HL-60 (cell line): ENCODE results near the gene PRR20G.

Experiments
- DNase-seq, 2 experiments: peaks; one replicate each; pipeline ENCODE4 v3.0.0-alpha.2; 2010 to 2020; ENCODE audit warnings: low read depth in 1 of 2, low spot score in 1 of 2
- H3K27ac ChIP-seq: fragments of 250-450 bp; sonication (Bioruptor Pico); replicated peaks from 2 replicates; pipeline ENCODE4 v1.5.1; 2020; ENCODE audit warnings: mild to moderate bottlenecking, moderate library complexity
- H3K27me3 ChIP-seq: fragments of 250-450 bp; sonication (Bioruptor Pico); 2 replicates; pipeline ENCODE4 v1.5.1; 2021; ENCODE audit warnings: mild to moderate bottlenecking, moderate library complexity; ENCODE audit not compliant: insufficient read depth, poor library complexity, severe bottlenecking
- H3K4me3 ChIP-seq: replicated peaks from 2 replicates; pipeline ENCODE4 v1.5.1; 2011; ENCODE audit warnings: mild to moderate bottlenecking, control low read depth, low read length; ENCODE audit not compliant: insufficient read depth
- GABPA ChIP-seq: IDR thresholded peaks from 2 replicates; pipeline ENCODE4 v1.6.1; 2012; ENCODE audit warnings: low read depth
- POLR2AphosphoS5 ChIP-seq: IDR thresholded peaks from 2 replicates; pipeline ENCODE4 v1.6.1; 2012; ENCODE audit warnings: low read depth
- SPI1 ChIP-seq: IDR thresholded peaks from 2 replicates; pipeline ENCODE4 v1.6.1; 2012; ENCODE audit warnings: low read depth, mild to moderate bottlenecking, borderline replicate concordance
- TF ChIP-seq, protein P1 (sequence below): IDR thresholded peaks from 2 replicates; pipeline ENCODE4 v1.6.1; 2012; ENCODE audit warnings: low read depth; ENCODE audit not compliant: insufficient replicate concordance
- TF ChIP-seq, protein P2 (sequence below): IDR thresholded peaks from one replicate; pipeline ENCODE4 v1.5.1; 2011; ENCODE audit warnings: low read length, control low read depth, inconsistent platforms; ENCODE audit not compliant: insufficient read depth

Gene PRR20G

DNA sequence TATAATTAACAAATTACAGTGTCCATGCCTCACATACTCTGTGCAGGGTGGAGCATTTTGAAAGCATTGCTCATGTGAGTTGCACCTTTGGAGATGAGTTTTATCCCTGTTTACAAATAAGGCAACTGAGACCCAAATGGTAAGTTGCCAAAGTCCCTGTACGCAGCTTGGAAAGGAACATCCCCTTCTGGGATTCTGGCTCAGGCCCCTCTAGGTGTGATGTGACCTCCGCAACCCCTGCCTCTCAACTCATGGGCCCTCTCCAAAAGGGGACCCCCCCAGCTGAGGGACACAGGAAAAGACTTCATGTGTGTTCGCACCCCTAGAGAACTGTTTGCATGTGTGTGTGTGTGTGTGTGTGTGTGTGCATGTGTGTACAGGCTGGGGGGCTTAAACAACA, 25.3 kb downstream of the PRR20G start:
- no peak for TF ChIP-seq GABPA
- TF ChIP-seq, protein P1, sequence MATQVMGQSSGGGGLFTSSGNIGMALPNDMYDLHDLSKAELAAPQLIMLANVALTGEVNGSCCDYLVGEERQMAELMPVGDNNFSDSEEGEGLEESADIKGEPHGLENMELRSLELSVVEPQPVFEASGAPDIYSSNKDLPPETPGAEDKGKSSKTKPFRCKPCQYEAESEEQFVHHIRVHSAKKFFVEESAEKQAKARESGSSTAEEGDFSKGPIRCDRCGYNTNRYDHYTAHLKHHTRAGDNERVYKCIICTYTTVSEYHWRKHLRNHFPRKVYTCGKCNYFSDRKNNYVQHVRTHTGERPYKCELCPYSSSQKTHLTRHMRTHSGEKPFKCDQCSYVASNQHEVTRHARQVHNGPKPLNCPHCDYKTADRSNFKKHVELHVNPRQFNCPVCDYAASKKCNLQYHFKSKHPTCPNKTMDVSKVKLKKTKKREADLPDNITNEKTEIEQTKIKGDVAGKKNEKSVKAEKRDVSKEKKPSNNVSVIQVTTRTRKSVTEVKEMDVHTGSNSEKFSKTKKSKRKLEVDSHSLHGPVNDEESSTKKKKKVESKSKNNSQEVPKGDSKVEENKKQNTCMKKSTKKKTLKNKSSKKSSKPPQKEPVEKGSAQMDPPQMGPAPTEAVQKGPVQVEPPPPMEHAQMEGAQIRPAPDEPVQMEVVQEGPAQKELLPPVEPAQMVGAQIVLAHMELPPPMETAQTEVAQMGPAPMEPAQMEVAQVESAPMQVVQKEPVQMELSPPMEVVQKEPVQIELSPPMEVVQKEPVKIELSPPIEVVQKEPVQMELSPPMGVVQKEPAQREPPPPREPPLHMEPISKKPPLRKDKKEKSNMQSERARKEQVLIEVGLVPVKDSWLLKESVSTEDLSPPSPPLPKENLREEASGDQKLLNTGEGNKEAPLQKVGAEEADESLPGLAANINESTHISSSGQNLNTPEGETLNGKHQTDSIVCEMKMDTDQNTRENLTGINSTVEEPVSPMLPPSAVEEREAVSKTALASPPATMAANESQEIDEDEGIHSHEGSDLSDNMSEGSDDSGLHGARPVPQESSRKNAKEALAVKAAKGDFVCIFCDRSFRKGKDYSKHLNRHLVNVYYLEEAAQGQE = no peak
- no peak for TF ChIP-seq POLR2AphosphoS5
- no peak for TF ChIP-seq SPI1
- TF ChIP-seq, protein P2, sequence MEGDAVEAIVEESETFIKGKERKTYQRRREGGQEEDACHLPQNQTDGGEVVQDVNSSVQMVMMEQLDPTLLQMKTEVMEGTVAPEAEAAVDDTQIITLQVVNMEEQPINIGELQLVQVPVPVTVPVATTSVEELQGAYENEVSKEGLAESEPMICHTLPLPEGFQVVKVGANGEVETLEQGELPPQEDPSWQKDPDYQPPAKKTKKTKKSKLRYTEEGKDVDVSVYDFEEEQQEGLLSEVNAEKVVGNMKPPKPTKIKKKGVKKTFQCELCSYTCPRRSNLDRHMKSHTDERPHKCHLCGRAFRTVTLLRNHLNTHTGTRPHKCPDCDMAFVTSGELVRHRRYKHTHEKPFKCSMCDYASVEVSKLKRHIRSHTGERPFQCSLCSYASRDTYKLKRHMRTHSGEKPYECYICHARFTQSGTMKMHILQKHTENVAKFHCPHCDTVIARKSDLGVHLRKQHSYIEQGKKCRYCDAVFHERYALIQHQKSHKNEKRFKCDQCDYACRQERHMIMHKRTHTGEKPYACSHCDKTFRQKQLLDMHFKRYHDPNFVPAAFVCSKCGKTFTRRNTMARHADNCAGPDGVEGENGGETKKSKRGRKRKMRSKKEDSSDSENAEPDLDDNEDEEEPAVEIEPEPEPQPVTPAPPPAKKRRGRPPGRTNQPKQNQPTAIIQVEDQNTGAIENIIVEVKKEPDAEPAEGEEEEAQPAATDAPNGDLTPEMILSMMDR = no peak
- H3K27me3 ChIP-seq = no peaks in the 10 kb centered on the region
- DNase-seq = no peak
- no peak overlapping the region for H3K27ac ChIP-seq
- no peak overlapping the region for H3K4me3 ChIP-seq

DNA sequence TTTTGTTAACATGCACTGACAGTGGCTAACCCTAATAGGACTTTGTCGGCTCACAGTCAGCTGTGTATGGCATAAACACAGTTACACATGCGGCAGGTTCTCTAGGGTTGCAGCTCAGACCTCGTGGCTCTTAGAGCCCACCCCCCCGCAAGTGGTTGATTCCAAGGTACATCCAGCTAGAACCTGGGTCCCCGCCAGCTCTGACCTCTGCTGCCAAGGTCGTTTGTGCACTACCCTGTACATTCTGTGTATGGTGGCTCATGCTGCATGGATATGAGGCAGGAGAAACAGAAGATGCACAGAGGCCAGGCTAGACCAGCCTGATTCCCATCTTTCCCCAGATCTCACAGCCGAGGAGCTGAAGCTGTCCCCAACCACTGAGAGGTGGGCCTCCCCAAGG, 25.9 kb downstream of the PRR20G start:
- TF ChIP-seq, protein P2 = no peak
- TF ChIP-seq, protein P1 = no peak
- TF ChIP-seq POLR2AphosphoS5 (no peak), SPI1 (no peak), GABPA (no peak)
- H3K27ac ChIP-seq = no peak overlapping the region
- no peak for DNase-seq
- H3K27me3 ChIP-seq = no peaks in the 10 kb centered on the region
- H3K4me3 ChIP-seq = no peak overlapping the region

DNA sequence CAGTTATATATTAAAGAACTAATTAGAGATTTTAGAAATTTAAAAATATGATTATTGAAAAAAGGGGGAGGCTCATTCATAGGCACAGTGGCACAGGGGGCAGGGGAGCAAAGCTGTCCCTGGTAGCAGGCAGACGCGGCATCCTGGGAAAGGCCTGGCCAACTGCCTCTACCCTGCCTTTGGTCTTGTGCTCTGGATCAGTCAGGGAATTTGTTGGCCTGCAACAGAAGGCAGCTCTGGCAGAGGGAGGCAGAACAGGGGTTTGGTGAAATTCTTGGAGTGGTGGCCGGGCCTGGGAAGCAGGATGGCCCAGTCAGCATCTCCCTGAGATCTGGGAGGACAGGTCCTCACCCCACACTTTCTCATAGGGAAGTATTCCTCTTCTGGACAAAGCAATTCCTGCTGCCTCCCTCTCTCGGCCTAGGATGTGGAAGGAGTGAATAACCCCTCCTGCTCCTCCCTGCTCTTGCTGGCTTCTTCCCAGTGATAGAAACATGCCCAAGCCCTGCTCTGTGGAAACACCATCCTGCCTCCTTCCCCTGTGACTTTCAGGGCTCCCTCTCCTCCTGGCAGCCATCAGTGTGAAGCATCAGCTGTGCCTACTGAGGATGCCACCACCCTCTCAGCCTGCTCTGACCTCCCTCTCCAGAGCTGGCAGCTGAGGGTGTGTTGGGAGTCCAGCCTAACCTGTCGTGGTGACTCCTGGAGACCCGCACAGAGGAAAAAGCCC, 26.9 kb downstream of the PRR20G start:
- TF ChIP-seq GABPA (no peak), SPI1 (no peak), POLR2AphosphoS5 (no peak)
- TF ChIP-seq, protein P2 = no peak
- TF ChIP-seq, protein P1 = no peak
- Histone ChIP-seq H3K4me3 (no peak overlapping the region), H3K27me3 (no peaks in the 10 kb centered on the region), H3K27ac (no peak overlapping the region)
- no peak for DNase-seq
